GM18861 (cell line): ENCODE data around the gene KL.

Experiments
- ATAC-seq: cut with Tn5 transposase; IDR thresholded peaks from one replicate; pipeline ENCODE4 v1.9.1; 2021; ENCODE audit not compliant: unreplicated experiment

Gene KL

GRCh38 chr13:33003458-33004019 is 12.7 kb upstream of the KL start:
- ATAC-seq, result no peak

- ATAC-seq, result no peak
These were observed 11.7 kb upstream of the KL start for GRCh38 chr13:33004511-33004910.

GRCh38 chr13:33006134-33006533 is 10.1 kb upstream of the KL start:
- ATAC-seq, result no peak

- ATAC-seq, result no peak
These were observed 9.6 kb upstream of the KL start for GRCh38 chr13:33006638-33007037.

- no peak for ATAC-seq
These were observed 9.0 kb upstream of the KL start for GRCh38 chr13:33007237-33007636.

- no peak for ATAC-seq
These were observed 8.3 kb upstream of the KL start for GRCh38 chr13:33007950-33008349.

GRCh38 chr13:33008946-33009722 is 7.1 kb upstream of the KL start:
- no peak for ATAC-seq

- ATAC-seq, result no peak
These were observed 4.3 kb upstream of the KL start for GRCh38 chr13:33011828-33012470.

GRCh38 chr13:33014291-33014690 is 1.9 kb upstream of the KL start:
- ATAC-seq, result no peak

- no peak for ATAC-seq
These were observed 968 bp upstream of the KL start for GRCh38 chr13:33015241-33015668.

- ATAC-seq, result no peak
These were observed 366 bp upstream of the KL start for GRCh38 chr13:33015791-33016323.

- peak; percentile 82 for ATAC-seq
These were observed 1.2 kb downstream of the KL start for GRCh38 chr13:33017323-33017929.

- ATAC-seq, result no peak
These were observed 2.7 kb downstream of the KL start for GRCh38 chr13:33018886-33019285.

GRCh38 chr13:33022986-33023385 is 6.8 kb downstream of the KL start:
- no peak for ATAC-seq

- no peak for ATAC-seq
These were observed 9.1 kb downstream of the KL start for GRCh38 chr13:33025220-33025744.

- no peak for ATAC-seq
These were observed 10.4 kb downstream of the KL start for GRCh38 chr13:33026489-33027152.

- no peak for ATAC-seq
These were observed 12.4 kb downstream of the KL start for GRCh38 chr13:33028620-33029019.

GRCh38 chr13:33031277-33031676 is 15.1 kb downstream of the KL start:
- ATAC-seq, result no peak

GRCh38 chr13:33032037-33032625 is 15.9 kb downstream of the KL start:
- ATAC-seq, result no peak

- no peak for ATAC-seq
These were observed 17.0 kb downstream of the KL start for GRCh38 chr13:33033051-33033812.
